ENCODE data around the gene SMAD9. TPM values are rescaled to one million over a fixed set of nuclear protein-coding genes. Genes with fewer than 3 reads are reported as not detected.

SMAD9 gene
- total RNA-seq, 4 donors from 2014 or later, result 0.88 to 7.8 (median 2.9) TPM

DNA sequence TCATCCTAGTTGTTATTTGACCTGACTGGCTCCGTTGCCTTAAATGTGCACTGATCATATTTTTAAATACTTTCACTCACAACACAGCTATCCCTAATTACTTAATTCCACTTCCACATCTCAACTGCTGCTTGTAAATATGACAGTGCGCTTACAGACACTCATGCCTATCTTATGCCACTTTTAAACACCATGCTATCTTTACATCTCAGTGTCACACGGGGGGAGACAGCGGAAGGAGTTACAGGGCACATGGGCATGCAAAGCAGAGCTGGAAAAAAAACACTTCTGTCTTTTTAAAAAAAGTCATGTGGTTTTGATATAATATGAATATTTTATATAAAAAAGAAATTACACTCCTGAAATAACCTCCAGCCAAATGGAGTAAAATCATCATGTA is 44.1 kb downstream of the SMAD9 start:
- Histone ChIP-seq H3K27me3 (no peaks in the 10 kb centered on the region), H3K4me1 (no peaks in the 10 kb centered on the region), H3K9me3 (no peaks in the 10 kb centered on the region), H3K27ac (no peak overlapping the region), H3K4me3 (no peak overlapping the region), H3K36me3 (peaks cover 0 to 21% (median 0%) of the 10 kb centered on the region in 3 donors)
- intact Hi-C loops (cut with DNase I), result no loop called here
- TF ChIP-seq, protein P1, sequence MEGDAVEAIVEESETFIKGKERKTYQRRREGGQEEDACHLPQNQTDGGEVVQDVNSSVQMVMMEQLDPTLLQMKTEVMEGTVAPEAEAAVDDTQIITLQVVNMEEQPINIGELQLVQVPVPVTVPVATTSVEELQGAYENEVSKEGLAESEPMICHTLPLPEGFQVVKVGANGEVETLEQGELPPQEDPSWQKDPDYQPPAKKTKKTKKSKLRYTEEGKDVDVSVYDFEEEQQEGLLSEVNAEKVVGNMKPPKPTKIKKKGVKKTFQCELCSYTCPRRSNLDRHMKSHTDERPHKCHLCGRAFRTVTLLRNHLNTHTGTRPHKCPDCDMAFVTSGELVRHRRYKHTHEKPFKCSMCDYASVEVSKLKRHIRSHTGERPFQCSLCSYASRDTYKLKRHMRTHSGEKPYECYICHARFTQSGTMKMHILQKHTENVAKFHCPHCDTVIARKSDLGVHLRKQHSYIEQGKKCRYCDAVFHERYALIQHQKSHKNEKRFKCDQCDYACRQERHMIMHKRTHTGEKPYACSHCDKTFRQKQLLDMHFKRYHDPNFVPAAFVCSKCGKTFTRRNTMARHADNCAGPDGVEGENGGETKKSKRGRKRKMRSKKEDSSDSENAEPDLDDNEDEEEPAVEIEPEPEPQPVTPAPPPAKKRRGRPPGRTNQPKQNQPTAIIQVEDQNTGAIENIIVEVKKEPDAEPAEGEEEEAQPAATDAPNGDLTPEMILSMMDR (IDR thresholded peaks at IDR 0.05), result no peak
- TF ChIP-seq POLR2A (IDR thresholded peaks at IDR 0.05), result no peak
- DNase-seq, result no peak
- WGBS, 2 donors, result 77 to 82% methylated on average over 4 of the region's 4 CpGs

DNA sequence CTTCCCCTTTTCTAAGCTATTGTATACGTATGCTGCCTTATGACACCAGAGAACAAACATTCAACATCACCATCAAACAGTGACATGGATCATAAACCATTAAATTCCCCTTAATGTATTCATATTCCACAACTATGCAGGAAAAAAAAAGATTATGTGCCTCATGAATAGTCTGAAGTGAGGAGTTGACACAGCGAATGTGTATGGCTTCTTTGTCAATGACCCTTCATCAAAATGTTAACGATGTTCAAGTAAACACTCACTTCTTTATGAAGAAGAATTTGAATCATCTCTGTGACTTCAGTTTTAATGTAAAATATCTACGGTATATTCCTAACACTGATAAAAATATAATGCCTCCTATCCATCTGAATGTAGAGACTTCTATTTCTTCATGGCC is 44.6 kb downstream of the SMAD9 start:
- intact Hi-C loops (cut with DNase I), result no loop called here
- no peak for DNase-seq
- H3K4me1 ChIP-seq, result no peaks in the 10 kb centered on the region
- 79 to 86% methylated on average over 4 of the region's 4 CpGs for WGBS, 2 donors
- no peak overlapping the region for H3K4me3 ChIP-seq
- H3K27me3 ChIP-seq, result no peaks in the 10 kb centered on the region
- H3K27ac ChIP-seq, result no peak overlapping the region
- no peak for TF ChIP-seq POLR2A (IDR thresholded peaks at IDR 0.05)
- TF ChIP-seq, protein P1 (IDR thresholded peaks at IDR 0.05), result no peak
- H3K9me3 ChIP-seq, result no peaks in the 10 kb centered on the region
- H3K36me3 ChIP-seq, result peaks cover 0 to 26% (median 0%) of the 10 kb centered on the region in 3 donors

DNA sequence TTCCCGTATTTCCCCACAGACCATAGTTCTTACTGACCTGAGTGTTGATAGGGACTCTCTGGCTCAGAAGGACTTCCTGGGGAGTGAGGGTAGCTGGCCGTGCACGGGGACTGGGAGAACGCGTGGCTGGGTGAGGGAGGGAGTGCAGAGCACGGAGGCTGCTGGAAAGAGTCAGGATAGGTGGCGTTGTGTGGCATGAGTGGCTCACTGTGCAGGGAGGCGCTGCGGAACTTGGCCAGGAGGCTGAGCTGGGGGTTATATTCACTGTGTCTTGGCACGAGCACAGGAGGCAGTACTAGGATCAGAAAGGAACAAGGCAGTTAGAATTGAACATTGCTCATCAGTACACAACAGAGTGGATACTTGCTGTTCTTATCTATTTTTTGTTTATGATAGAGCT is 47.4 kb downstream of the SMAD9 start:
- no peak for DNase-seq
- H3K27ac ChIP-seq, result no peak overlapping the region

DNA sequence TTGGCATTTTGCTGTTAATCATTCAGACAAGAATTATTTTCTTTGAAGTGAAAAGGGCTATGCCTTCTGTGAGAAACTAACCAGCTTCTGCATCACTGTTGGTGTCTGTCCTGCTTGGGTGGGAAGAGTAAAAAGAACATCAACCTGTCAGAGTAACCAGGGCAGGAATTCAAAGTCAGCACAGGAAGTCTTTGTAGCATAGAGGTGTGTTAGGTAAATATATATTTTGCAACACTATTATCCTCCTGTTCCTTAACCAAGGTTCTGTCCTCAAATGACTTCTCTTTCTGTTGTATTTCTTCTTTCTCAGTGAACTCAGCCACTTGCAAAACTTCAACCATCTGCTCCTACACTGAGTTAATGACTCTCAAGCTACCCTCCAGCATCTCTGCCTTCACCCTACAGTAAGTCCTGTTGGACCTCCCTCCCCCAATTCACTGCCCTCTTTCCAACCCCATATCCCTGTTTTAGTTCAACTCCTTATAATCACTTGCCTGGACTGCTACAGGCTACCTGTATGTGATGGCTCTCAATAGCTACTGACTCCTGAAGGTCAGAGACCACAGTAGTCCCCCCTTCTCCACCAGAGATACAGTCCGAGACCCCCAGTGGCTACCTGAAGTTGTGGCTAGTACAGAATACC is 49.9 kb downstream of the SMAD9 start:
- no peak for DNase-seq
- Histone ChIP-seq H3K27ac (no peak overlapping the region), H3K27me3 (no peaks in the 10 kb centered on the region), H3K36me3 (peaks cover 0 to 25% (median 0%) of the 10 kb centered on the region in 3 donors), H3K4me1 (no peaks in the 10 kb centered on the region), H3K4me3 (no peak overlapping the region), H3K9me3 (no peaks in the 10 kb centered on the region)
- intact Hi-C loops (cut with DNase I), result no loop called here
- TF ChIP-seq POLR2A (IDR thresholded peaks at IDR 0.05), result no peak
- TF ChIP-seq, protein P1 (IDR thresholded peaks at IDR 0.05), result no peak
- WGBS, 2 donors, result 30 to 90% methylated on average over 1 of the region's 1 CpG

More for the DNA sequence above, 47.4 kb downstream of the SMAD9 start:
- H3K36me3 ChIP-seq, result peaks cover 0 to 18% (median 0%) of the 10 kb centered on the region in 3 donors
- intact Hi-C loops (cut with DNase I), result no loop called here
- no peaks in the 10 kb centered on the region for H3K27me3 ChIP-seq
- no peak overlapping the region for H3K4me3 ChIP-seq
- H3K9me3 ChIP-seq, result no peaks in the 10 kb centered on the region
- no peak for TF ChIP-seq POLR2A (IDR thresholded peaks at IDR 0.05)
- TF ChIP-seq, protein P1 (IDR thresholded peaks at IDR 0.05), result no peak
- no peaks in the 10 kb centered on the region for H3K4me1 ChIP-seq
- WGBS, 2 donors, result 70 to 88% methylated on average over 9 of the region's 10 CpGs

DNA sequence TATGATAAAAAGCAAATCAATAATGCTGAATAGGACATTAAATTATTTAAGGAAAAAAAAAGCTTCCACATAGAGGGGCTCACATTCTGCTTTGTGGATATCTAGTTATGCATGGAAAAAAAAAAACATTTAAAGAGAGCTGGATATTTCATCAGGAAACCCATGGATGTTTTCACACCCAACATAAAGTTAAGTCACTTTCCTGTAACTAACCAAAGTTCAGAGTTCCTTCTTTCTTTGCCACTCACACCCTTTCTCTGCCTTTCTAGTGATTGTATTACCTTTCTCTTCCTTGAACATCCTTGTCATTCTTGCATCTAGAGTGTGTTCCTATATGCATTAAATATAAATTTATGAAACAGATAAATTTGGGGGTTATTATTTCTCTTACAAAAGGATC is 53.8 kb downstream of the SMAD9 start:
- H3K4me3 ChIP-seq, result no peak overlapping the region
- intact Hi-C loops (cut with DNase I), result no loop called here
- H3K4me1 ChIP-seq, result peaks cover 0 to 3% (median 0%) of the 10 kb centered on the region in 3 donors
- H3K9me3 ChIP-seq, result no peaks in the 10 kb centered on the region
- H3K36me3 ChIP-seq, result peaks cover 0 to 20% (median 0%) of the 10 kb centered on the region in 3 donors
- H3K27me3 ChIP-seq, result no peaks in the 10 kb centered on the region
- no peak overlapping the region for H3K27ac ChIP-seq
- TF ChIP-seq POLR2A (IDR thresholded peaks at IDR 0.05), result no peak
- TF ChIP-seq, protein P1 (IDR thresholded peaks at IDR 0.05), result no peak
- no peak for DNase-seq

All from esophagus squamous epithelium (tissue), 5 donors.